Ovary (tissue), 9 donors: ENCODE data around the gene PIWIL1. TPM values are rescaled to one million over a fixed set of nuclear protein-coding genes. Genes with fewer than 3 reads are reported as not detected.

Experiments
- DNase-seq, 5 donors: peaks; one replicate each; pipeline ENCODE4 v3.0.0-alpha.2; 2019 to 2020
- H3K27ac ChIP-seq, 2 donors: fragments of 200-600 bp; one replicate each; pipeline versions ENCODE4 v1.5.1 to v1.8.0; 2019 to 2022
- H3K27me3 ChIP-seq: fragments of 200-600 bp; one replicate; pipeline ENCODE4 v1.8.0; 2022
- H3K36me3 ChIP-seq: fragments of 200-600 bp; sonication (generic); one replicate; pipeline ENCODE4 v1.5.1; 2019
- H3K4me1 ChIP-seq: one replicate; pipeline ENCODE4 v1.8.1; 2013; ENCODE audit warnings: mild to moderate bottlenecking, moderate library complexity; ENCODE audit not compliant: insufficient read depth
- H3K4me3 ChIP-seq: fragments of 200-600 bp; sonication (generic); one replicate; pipeline ENCODE4 v1.5.1; 2017
- H3K9me3 ChIP-seq, 2 donors: fragments of 200-600 bp in 1 of 2; sonication (generic) in 1 of 2; one replicate each; pipeline versions ENCODE4 v1.5.1 to v1.8.1; 2013 to 2019; ENCODE audit warnings: mild to moderate bottlenecking in 1 of 2, moderate library complexity in 1 of 2
- EP300 ChIP-seq: sonication (generic); formaldehyde crosslinking; IDR thresholded peaks from one replicate; pipeline ENCODE4 v1.6.1; 2017; ENCODE audit warnings: antibody characterized with exemption
- POLR2A ChIP-seq: fragments of 450-650 bp; IDR thresholded peaks from one replicate; pipeline ENCODE4 v1.6.1; 2017; ENCODE audit warnings: antibody characterized with exemption, mild to moderate bottlenecking, moderate library complexity
- WGBS, 3 donors: extraction: QIAGEN DNeasy Blood & Tissue Kit in 1 of 3; methylation state at CpG; one replicate each; pipeline versions ENCODE4 v1.1.5 to v1.1.7; 2013 to 2017; 5-methylcytosine and 5-hydroxymethylcytosine counted together
- intact Hi-C, 4 donors: fragments of 100-400 bp; cut with DNase I; formaldehyde crosslinking; loops; one replicate each; pipeline versions ENCODE4 v1.11.0 to v1.15.1; 2022 to 2023
- polyA plus RNA-seq, 2 donors: library from polyadenylated mRNA; stranded (reverse); fragments of 200-250 nt in 1 of 2; fragments of 350-450 nt in 1 of 2; fragmentation: Illumina TruSeq in 1 of 2; extraction: RNeasy Lipid Tissue Mini Kit (QIAGEN cat#74804) in 1 of 2; gene quantifications; one replicate each; pipeline ENCODE4 v1.2.3, GENCODE V29; 2013 to 2014
- total RNA-seq, 7 donors: library from RNA; depleted of rRNA in 2 of 7; stranded (reverse); fragments of >200 nt in 2 of 7; fragmentation: NEBNext Ultra II Directional in 3 of 7; extraction: Animal tissue kit (Norgen Biotek cat#: 25700) in 3 of 7; gene quantifications; one replicate each; pipeline versions ENCODE4 v1.1.0 to v1.2.4, GENCODE V29; 2016 to 2023
- TF ChIP-seq, protein P1 (sequence below), 3 donors: fragments of 450-650 bp in 2 of 3; fragments of 200-600 bp in 1 of 3; IDR thresholded peaks; one replicate each; pipeline versions ENCODE4 v1.5.1 to v1.8.0; 2016 to 2022; ENCODE audit warnings: antibody characterized with exemption in 3 of 3, mild to moderate bottlenecking in 1 of 3
- donor health status: DM: no; HTN: no; CAD: no; lungs with moderate emphysema.
- donor health status: DM: no; HTN: no; CAD: no.
- donor health status: Bipolar disorder and iron deficiency.
- donor health status: DM: yes; HTN: yes; CAD: no.
- donor health status: DM: no; HTN: no; CAD: no.
- donor health status: DM: yes; HTN: yes; CAD: no.

The PIWIL1 gene
- total and polyA plus RNA-seq, 9 donors = 0.12 to 1.3 (median 0.33) TPM; not detected in 5

DNA sequence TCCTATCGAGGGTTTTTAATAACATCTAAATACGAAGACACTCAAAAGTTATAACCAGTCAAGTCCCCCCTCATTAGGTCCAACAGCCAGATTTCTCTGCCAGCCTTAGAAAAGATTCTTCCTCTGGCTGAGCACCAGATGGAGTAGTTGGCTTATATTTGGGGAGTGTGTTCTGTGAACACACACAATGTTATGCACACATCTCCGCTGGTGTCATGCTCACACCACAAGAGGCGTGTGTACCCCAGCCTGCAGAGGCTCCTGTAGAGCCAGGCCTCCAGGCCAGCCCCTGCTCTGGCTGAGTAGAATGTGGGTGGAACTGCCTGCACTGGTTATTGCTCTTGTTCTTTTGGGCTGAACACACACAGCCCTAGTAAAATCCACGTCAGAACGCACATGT is 64.0 kb downstream of the PIWIL1 start:
- Histone ChIP-seq H3K27me3 (no peaks in the 10 kb centered on the region), H3K27ac (no peak overlapping the region), H3K4me3 (no peak overlapping the region), H3K9me3 (no peaks in the 10 kb centered on the region), H3K36me3 (no peaks in the 10 kb centered on the region), H3K4me1 (no peaks in the 10 kb centered on the region)
- intact Hi-C loops = no loop called here
- TF ChIP-seq, protein P1, sequence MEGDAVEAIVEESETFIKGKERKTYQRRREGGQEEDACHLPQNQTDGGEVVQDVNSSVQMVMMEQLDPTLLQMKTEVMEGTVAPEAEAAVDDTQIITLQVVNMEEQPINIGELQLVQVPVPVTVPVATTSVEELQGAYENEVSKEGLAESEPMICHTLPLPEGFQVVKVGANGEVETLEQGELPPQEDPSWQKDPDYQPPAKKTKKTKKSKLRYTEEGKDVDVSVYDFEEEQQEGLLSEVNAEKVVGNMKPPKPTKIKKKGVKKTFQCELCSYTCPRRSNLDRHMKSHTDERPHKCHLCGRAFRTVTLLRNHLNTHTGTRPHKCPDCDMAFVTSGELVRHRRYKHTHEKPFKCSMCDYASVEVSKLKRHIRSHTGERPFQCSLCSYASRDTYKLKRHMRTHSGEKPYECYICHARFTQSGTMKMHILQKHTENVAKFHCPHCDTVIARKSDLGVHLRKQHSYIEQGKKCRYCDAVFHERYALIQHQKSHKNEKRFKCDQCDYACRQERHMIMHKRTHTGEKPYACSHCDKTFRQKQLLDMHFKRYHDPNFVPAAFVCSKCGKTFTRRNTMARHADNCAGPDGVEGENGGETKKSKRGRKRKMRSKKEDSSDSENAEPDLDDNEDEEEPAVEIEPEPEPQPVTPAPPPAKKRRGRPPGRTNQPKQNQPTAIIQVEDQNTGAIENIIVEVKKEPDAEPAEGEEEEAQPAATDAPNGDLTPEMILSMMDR (IDR thresholded peaks at IDR 0.05) = no peak
- TF ChIP-seq POLR2A = no peak
- TF ChIP-seq EP300 = no peak
- no peak for DNase-seq
- 76 to 80% (median 79%) methylated on average over 6 of the region's 6 CpGs for WGBS, 3 donors

GRCh38 chr12:130405332-130405731 is 67.6 kb downstream of the PIWIL1 start:
- Histone ChIP-seq H3K27me3 (no peaks in the 10 kb centered on the region), H3K27ac (no peak overlapping the region), H3K9me3 (no peaks in the 10 kb centered on the region), H3K4me1 (no peaks in the 10 kb centered on the region), H3K4me3 (no peak overlapping the region), H3K36me3 (no peaks in the 10 kb centered on the region)
- DNase-seq = no peak
- 53 to 61% (median 54%) methylated on average over 7 of the region's 7 CpGs for WGBS, 3 donors
- intact Hi-C loops = no loop called here
- TF ChIP-seq, protein P1 (IDR thresholded peaks at IDR 0.05) = no peak
- TF ChIP-seq EP300 = no peak
- no peak for TF ChIP-seq POLR2A

DNA sequence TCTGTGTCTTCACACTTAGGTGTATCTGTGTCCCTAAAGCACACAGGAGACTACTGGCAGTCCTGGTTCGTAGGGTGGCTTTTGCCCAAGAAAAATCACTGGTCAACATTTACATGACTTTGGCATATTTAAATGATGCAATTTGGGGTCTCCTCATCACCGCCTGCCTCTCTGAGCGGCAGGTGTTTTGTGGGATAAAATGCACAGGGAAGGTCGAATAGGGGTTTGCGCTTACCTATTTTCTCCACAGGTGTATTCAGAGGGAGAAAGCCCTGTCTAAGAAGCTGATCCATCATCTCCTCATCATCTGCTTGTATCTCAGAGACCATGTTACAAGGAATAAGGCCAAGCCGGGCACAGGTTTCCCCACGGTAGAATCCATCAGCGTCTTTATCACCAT is 74.7 kb downstream of the PIWIL1 start:
- Histone ChIP-seq H3K27ac (no peak overlapping the region), H3K4me3 (no peak overlapping the region), H3K4me1 (no peaks in the 10 kb centered on the region), H3K9me3 (no peaks in the 10 kb centered on the region), H3K27me3 (no peaks in the 10 kb centered on the region), H3K36me3 (no peaks in the 10 kb centered on the region)
- TF ChIP-seq EP300 = no peak
- TF ChIP-seq POLR2A = no peak
- TF ChIP-seq, protein P1 (IDR thresholded peaks at IDR 0.05) = no peak
- 82 to 95% (median 86%) methylated on average over 8 of the region's 8 CpGs for WGBS, 3 donors
- intact Hi-C loops = no loop called here
- no peak for DNase-seq

- Histone ChIP-seq H3K27ac (no peak overlapping the region), H3K36me3 (no peaks in the 10 kb centered on the region), H3K9me3 (no peaks in the 10 kb centered on the region), H3K4me1 (no peaks in the 10 kb centered on the region), H3K4me3 (no peak overlapping the region), H3K27me3 (no peaks in the 10 kb centered on the region)
- 92 to 93% (median 92%) methylated on average over 18 of the region's 18 CpGs for WGBS, 3 donors
- no peak for DNase-seq
- intact Hi-C loops = no loop called here
- TF ChIP-seq, protein P1 (IDR thresholded peaks at IDR 0.05) = no peak
- TF ChIP-seq EP300 (no peak), POLR2A (no peak)
Measured at GRCh38 chr12:130413909-130414308, 76.2 kb downstream of the PIWIL1 start.

DNA sequence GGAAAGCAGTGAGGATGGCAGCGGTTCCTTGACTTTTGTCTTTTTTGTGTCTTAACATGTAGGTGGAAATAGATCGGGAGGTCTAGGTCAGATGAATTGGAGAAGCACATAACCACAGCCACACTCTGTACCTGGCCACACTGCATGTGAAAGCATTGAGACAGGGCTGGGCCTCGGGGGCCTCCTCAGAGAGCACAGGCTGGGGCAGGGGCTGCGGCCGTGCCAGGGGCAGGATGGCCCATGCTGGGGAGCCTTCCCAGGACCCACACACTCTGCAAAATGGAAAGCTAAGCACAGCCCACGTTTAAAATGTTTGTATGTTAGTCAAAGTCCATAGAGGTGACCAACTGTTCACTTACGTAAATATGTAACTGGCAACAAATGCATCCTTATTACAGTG is 76.7 kb downstream of the PIWIL1 start:
- TF ChIP-seq EP300 (no peak), POLR2A (no peak)
- TF ChIP-seq, protein P1 (IDR thresholded peaks at IDR 0.05) = no peak
- Histone ChIP-seq H3K9me3 (no peaks in the 10 kb centered on the region), H3K4me3 (no peak overlapping the region), H3K36me3 (no peaks in the 10 kb centered on the region), H3K27me3 (no peaks in the 10 kb centered on the region), H3K4me1 (no peaks in the 10 kb centered on the region), H3K27ac (no peak overlapping the region)
- DNase-seq = no peak
- intact Hi-C loops = no loop called here
- 88 to 92% (median 91%) methylated on average over 7 of the region's 7 CpGs for WGBS, 3 donors
